Panc1 (cell line): ENCODE data around the gene ABCC12.

ENCODE experiments used
- POLR2AphosphoS5 ChIP-seq: IDR thresholded peaks from 2 replicates; pipeline ENCODE4 v1.6.1; 2012; ENCODE audit warnings: mild to moderate bottlenecking, low read depth, low read length, moderate library complexity
- SIN3A ChIP-seq: IDR thresholded peaks from 2 replicates; pipeline ENCODE4 v1.6.1; 2012; ENCODE audit warnings: low read depth, mild to moderate bottlenecking, low read length, moderate library complexity, borderline replicate concordance; ENCODE audit not compliant: insufficient read depth
- TF ChIP-seq, protein P1 (sequence below), 2 experiments: IDR thresholded peaks; 2 replicates each; pipeline ENCODE4 v1.6.1; 2011 to 2012; ENCODE audit warnings: low read depth in 2 of 2, control low read depth in 1 of 2, low read length in 1 of 2, mild to moderate bottlenecking in 1 of 2, moderate library complexity in 1 of 2; ENCODE audit not compliant: insufficient read depth in 1 of 2
- TF ChIP-seq, protein P2 (sequence below): fragments of 450-650 bp; IDR thresholded peaks from 2 replicates; pipeline ENCODE4 v1.5.1; 2017; ENCODE audit warnings: mild to moderate bottlenecking

- TF ChIP-seq, protein P1, sequence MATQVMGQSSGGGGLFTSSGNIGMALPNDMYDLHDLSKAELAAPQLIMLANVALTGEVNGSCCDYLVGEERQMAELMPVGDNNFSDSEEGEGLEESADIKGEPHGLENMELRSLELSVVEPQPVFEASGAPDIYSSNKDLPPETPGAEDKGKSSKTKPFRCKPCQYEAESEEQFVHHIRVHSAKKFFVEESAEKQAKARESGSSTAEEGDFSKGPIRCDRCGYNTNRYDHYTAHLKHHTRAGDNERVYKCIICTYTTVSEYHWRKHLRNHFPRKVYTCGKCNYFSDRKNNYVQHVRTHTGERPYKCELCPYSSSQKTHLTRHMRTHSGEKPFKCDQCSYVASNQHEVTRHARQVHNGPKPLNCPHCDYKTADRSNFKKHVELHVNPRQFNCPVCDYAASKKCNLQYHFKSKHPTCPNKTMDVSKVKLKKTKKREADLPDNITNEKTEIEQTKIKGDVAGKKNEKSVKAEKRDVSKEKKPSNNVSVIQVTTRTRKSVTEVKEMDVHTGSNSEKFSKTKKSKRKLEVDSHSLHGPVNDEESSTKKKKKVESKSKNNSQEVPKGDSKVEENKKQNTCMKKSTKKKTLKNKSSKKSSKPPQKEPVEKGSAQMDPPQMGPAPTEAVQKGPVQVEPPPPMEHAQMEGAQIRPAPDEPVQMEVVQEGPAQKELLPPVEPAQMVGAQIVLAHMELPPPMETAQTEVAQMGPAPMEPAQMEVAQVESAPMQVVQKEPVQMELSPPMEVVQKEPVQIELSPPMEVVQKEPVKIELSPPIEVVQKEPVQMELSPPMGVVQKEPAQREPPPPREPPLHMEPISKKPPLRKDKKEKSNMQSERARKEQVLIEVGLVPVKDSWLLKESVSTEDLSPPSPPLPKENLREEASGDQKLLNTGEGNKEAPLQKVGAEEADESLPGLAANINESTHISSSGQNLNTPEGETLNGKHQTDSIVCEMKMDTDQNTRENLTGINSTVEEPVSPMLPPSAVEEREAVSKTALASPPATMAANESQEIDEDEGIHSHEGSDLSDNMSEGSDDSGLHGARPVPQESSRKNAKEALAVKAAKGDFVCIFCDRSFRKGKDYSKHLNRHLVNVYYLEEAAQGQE (IDR thresholded peaks at IDR 0.05; ENCODE audit: insufficient read depth in 1 of 2, low read depth in 2 of 2, low read length in 1 of 2): no peak
- TF ChIP-seq, protein P2, sequence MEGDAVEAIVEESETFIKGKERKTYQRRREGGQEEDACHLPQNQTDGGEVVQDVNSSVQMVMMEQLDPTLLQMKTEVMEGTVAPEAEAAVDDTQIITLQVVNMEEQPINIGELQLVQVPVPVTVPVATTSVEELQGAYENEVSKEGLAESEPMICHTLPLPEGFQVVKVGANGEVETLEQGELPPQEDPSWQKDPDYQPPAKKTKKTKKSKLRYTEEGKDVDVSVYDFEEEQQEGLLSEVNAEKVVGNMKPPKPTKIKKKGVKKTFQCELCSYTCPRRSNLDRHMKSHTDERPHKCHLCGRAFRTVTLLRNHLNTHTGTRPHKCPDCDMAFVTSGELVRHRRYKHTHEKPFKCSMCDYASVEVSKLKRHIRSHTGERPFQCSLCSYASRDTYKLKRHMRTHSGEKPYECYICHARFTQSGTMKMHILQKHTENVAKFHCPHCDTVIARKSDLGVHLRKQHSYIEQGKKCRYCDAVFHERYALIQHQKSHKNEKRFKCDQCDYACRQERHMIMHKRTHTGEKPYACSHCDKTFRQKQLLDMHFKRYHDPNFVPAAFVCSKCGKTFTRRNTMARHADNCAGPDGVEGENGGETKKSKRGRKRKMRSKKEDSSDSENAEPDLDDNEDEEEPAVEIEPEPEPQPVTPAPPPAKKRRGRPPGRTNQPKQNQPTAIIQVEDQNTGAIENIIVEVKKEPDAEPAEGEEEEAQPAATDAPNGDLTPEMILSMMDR: no peak
- TF ChIP-seq POLR2AphosphoS5 (no peak), SIN3A (no peak)
Measured at GRCh38 chr16:48113001-48113400, 42.8 kb downstream of the ABCC12 start.
